ENCODE measurements around the gene WNK4.
A peak's percentile ranks its signal among the peaks of the same experiment; 100 is the strongest.

Gene WNK4

GRCh38 chr17:42830971-42831370 lies 50.6 kb downstream of the WNK4 start:
- Histone ChIP-seq H3K4me1 (no peaks in the 10 kb centered on the region), H3K4me3 (ENCODE audit: low read depth, low read length) (no peak overlapping the region), H3K27me3 (peaks cover 6% of the 10 kb centered on the region; the same call in 1 of the 2 replicates), H3K36me3 (peaks cover 20% of the 10 kb centered on the region), H3K9me3 (no peaks in the 10 kb centered on the region)
- no peak for DNase-seq
- TF ChIP-seq CTCF (IDR thresholded peaks at IDR 0.05; ENCODE audit: low read depth, low read length) = no peak

GRCh38 chr17:42832213-42832933 lies 52.0 kb downstream of the WNK4 start:
- H3K4me1 ChIP-seq = no peaks in the 10 kb centered on the region
- H3K36me3 ChIP-seq = peaks cover 31% of the 10 kb centered on the region
- peaks cover 6% of the 10 kb centered on the region; the same call in 1 of the 2 replicates for H3K27me3 ChIP-seq
- TF ChIP-seq CTCF (IDR thresholded peaks at IDR 0.05; ENCODE audit: low read depth, low read length) = no peak
- peak overlapping the region; percentile 100 for H3K4me3 ChIP-seq (ENCODE audit: low read depth, low read length)
- no peak for DNase-seq
- no peaks in the 10 kb centered on the region for H3K9me3 ChIP-seq

- Histone ChIP-seq H3K9me3 (no peaks in the 10 kb centered on the region), H3K4me3 (ENCODE audit: low read depth, low read length) (peak within 1 kb of the TSS; percentile 100), H3K4me1 (no peaks in the 10 kb centered on the region), H3K36me3 (peaks cover 39% of the 10 kb centered on the region), H3K27me3 (no peaks in the 10 kb centered on the region; the same call in 1 of the 2 replicates)
- no peak for TF ChIP-seq CTCF (IDR thresholded peaks at IDR 0.05; ENCODE audit: low read depth, low read length)
- DNase-seq = peak; percentile 93
Measured at GRCh38 chr17:42832934-42833766, 52.7 kb downstream of the WNK4 start, which contains the start of gene PSME3. Gene PSME3, plus strand, starts transcription at chr17:42833397. Its CDS starts 235 bp downstream, at chr17:42833632.

DNA sequence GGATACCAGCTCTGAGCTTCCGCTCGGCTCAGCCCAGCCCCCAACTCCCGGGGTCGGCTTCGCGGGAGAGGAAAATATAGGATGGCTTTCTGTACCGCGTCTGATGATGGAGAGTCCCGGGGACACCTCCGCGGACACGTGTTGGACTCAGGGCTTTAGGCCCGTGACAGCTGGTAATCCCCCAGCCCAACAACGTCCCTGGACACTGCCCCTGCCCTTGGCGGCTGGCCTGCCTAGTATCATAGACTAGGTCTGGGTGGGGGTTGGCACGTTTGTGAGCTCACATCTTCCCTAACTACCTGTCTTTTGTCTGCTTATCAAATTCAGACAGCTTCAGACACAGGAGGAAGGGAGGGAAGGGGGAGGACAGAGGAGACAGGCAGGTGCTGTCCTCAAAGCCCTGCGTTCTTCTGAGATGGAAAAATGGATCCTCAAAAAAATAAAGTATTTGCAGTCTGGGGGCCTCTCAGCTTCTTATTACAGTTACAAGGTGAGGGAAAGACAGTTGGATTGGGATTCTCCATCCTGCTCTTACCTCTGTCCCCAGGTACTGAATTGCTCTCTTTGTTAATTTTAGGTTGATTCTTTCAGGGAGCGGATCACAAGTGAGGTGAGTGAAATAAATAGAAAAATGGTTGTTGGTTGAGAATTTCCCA lies 53.5 kb downstream of the WNK4 start:
- no peak for TF ChIP-seq CTCF (IDR thresholded peaks at IDR 0.05; ENCODE audit: low read depth, low read length)
- Histone ChIP-seq H3K36me3 (peaks cover 46% of the 10 kb centered on the region), H3K4me1 (no peaks in the 10 kb centered on the region), H3K27me3 (no peaks in the 10 kb centered on the region), H3K4me3 (ENCODE audit: low read depth, low read length) (peak overlapping the region; percentile 100), H3K9me3 (no peaks in the 10 kb centered on the region)
- DNase-seq = peak; percentile 49

DNA sequence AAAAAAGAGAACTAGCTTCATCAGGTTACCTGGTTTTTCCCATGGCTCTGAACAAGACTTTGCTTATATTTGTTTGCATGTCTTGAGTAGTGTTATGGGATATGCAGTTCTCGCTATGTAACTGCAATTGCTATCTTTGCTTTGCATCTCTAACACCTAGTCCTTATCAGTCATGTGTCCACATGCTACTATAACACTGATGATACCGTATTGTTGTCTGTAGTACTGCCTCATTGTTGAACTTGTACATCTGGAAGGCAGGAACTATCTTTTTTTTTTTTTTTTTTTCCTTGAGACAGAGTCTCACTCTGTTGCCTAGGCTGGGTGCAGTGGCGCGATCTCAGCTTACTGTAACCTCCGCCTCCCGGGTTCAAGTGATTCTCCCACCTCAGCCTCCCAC lies 55.3 kb downstream of the WNK4 start:
- no peaks in the 10 kb centered on the region for H3K4me1 ChIP-seq
- no peaks in the 10 kb centered on the region for H3K27me3 ChIP-seq
- H3K36me3 ChIP-seq = peaks cover 62% of the 10 kb centered on the region
- no peak for TF ChIP-seq CTCF (IDR thresholded peaks at IDR 0.05; ENCODE audit: low read depth, low read length)
- no peaks in the 10 kb centered on the region for H3K9me3 ChIP-seq
- no peak overlapping the region for H3K4me3 ChIP-seq (ENCODE audit: low read depth, low read length)
- DNase-seq = no peak

All from BE2C (cell line).